ENCODE measurements around the gene CYP1A2.

GRCh38 chr15:74733269-74733668 is 15.4 kb upstream of the CYP1A2 start:
- TF ChIP-seq CTCF (IDR thresholded peaks at IDR 0.05) = no peak
- no peak for TF ChIP-seq EZH2phosphoT487 (IDR thresholded peaks at IDR 0.05; ENCODE audit: borderline replicate concordance, low read depth)
- TF ChIP-seq YY1 (IDR thresholded peaks at IDR 0.05; ENCODE audit: low read depth) = no peak
- no peak for TF ChIP-seq GABPA (IDR thresholded peaks at IDR 0.05; ENCODE audit: low read depth)
- no peak for TF ChIP-seq POLR2AphosphoS5 (IDR thresholded peaks at IDR 0.05; ENCODE audit: low read depth, low read length)
- TF ChIP-seq FOXJ3 (CRISPR knock-in tag; IDR thresholded peaks at IDR 0.05) = no peak

Data from SK-N-SH (cell line).